Esophagus squamous epithelium (tissue), 4 donors: ENCODE results near the gene ARHGDIA.

Experiments used
- POLR2A ChIP-seq, 4 donors: fragments of 450-650 bp; IDR thresholded peaks; one replicate each; pipeline ENCODE4 v1.6.1; 2017; ENCODE audit warnings: antibody characterized with exemption in 4 of 4, mild to moderate bottlenecking in 4 of 4, moderate library complexity in 3 of 4
- TF ChIP-seq, protein P1 (sequence below), 6 experiments: fragments of 450-650 bp in 4 of 6; fragments of 200-600 bp in 2 of 6; sonication (generic) in 2 of 6; IDR thresholded peaks; one replicate each; pipeline ENCODE4 v1.5.1; 2016 to 2019; ENCODE audit warnings: antibody characterized with exemption in 6 of 6, mild to moderate bottlenecking in 4 of 6, moderate library complexity in 4 of 6

DNA sequence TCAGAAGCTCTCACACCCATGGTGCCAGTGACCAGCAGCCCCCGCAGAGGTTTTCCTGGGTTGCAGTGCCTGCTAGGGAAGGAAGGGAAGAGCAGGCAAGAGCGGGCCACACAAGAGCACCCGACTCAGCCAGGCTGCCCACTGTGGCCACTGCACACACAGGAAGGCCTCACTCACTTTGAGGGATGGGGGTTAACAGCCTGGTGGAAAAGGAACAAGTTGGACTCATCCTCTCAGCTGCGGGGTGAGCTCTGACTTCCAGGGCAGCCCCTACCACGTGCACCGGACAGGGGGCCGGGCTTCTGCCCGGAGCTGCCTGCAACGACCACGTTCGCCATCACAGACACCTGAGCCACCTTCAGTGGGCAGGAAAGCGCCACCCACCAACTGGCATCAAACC, 18.9 kb downstream of the ARHGDIA start:
- TF ChIP-seq, protein P1, sequence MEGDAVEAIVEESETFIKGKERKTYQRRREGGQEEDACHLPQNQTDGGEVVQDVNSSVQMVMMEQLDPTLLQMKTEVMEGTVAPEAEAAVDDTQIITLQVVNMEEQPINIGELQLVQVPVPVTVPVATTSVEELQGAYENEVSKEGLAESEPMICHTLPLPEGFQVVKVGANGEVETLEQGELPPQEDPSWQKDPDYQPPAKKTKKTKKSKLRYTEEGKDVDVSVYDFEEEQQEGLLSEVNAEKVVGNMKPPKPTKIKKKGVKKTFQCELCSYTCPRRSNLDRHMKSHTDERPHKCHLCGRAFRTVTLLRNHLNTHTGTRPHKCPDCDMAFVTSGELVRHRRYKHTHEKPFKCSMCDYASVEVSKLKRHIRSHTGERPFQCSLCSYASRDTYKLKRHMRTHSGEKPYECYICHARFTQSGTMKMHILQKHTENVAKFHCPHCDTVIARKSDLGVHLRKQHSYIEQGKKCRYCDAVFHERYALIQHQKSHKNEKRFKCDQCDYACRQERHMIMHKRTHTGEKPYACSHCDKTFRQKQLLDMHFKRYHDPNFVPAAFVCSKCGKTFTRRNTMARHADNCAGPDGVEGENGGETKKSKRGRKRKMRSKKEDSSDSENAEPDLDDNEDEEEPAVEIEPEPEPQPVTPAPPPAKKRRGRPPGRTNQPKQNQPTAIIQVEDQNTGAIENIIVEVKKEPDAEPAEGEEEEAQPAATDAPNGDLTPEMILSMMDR (IDR thresholded peaks at IDR 0.05) = no peak
- no peak for TF ChIP-seq POLR2A (IDR thresholded peaks at IDR 0.05)
